HG02678 (cell line): ENCODE results near the gene LIPG.

Experiments used
- ATAC-seq: cut with Tn5 transposase; IDR thresholded peaks from one replicate; pipeline ENCODE4 v1.9.1; 2021; ENCODE audit warnings: mild to moderate bottlenecking, moderate library complexity; ENCODE audit not compliant: unreplicated experiment

Gene LIPG

DNA sequence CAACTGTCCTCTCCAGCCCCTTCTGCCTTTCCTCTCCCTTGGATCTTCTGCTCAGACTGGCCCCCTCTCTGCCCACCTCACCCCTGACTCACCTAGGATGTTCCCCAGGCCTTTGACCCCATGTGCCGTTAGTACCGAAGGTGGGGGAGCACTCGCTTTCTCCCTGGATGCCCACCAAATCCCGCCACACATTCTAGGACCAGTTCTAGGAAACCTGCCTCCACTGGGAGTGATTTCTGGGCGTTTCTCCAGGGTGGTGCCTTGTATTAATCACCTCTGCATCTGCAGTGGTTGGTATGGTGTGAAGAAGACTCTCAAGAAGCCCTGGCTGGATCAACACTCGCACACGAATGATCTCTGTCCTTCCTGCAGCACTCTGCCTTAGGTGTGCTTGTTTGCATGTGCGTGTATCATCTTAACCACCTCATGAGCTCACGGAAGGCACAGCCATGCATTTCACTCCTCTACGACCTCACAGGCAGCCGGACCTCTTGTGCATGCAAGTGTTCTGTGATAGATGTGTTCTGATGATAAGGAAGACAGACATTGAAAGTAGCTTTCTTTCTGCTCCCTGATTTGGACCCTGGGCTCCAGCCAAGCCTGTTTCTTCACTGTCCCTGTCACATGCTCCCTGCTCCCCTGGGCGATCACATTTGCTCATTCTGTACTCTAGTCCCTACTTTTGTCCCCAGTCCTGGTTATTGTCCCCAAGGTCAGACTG is 69.4 kb downstream of the LIPG start:
- no peak for ATAC-seq

- ATAC-seq: no peak
Measured at GRCh38 chr18:49632588-49632987, 70.7 kb downstream of the LIPG start.

DNA sequence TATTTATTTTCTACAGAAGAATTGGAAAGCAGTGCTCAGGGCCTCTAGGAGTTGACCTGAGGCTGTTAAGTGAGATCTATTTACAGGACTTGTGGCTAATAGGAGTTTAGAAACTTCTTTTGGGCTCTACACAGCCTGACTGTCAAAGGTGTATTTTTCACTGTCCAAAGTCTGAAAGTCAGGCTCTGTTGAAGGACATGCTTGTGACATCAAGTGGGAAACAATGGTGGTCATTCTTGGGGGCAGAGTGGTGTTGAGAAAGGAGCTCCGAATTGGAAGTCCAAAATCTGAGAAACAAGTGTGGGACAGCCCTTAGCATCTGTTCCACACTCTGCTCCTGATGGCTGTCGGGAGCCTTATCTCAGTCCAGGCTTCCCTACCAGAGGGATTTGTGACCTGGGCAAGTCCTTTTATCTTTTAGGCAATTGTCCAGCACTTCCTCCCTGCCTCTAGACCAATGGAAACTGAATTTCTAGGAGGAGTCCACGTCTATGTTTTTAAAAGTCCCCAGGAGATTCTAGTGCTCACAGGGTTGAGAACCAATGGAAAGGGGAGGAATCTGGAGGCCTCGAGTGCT is 76.4 kb downstream of the LIPG start:
- ATAC-seq: no peak

GRCh38 chr18:49638891-49639557 is 77.2 kb downstream of the LIPG start:
- ATAC-seq: no peak

DNA sequence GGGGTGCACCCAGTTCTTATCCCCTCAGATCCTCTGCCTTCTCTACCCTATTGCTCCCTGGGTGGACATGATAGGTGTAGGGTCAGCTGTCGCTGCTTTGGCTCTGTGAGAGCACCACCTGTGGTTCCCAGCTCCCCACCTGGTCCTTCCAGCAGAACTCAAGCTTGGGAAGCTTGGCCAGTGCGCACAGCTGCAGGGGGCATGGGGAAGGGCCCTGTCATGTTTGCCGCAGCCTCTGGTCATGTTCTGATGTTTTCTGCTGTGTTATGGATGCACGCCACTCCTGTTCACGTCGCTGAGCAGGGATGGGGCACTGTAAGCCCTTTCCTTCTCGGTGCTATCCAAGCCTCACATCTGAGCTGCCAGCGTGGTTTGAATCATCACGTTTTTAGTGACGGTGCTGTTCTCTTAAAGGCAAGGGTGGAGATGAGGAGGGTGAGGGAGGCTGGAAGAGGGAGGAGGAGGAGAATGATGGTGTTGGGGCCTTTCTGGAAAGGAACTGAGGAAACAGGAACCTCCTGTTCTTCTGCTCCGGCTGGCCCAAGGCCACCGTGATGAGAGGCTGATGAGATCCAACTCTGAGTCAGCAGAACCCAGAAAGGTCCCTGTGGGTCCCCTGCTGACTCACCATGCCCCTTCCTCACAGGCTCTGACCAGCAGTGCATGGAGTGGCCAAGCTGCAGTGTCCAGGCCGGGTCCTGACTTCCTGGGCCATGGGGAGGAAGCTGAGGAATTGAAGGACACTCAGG is 78.0 kb downstream of the LIPG start:
- ATAC-seq: no peak

DNA sequence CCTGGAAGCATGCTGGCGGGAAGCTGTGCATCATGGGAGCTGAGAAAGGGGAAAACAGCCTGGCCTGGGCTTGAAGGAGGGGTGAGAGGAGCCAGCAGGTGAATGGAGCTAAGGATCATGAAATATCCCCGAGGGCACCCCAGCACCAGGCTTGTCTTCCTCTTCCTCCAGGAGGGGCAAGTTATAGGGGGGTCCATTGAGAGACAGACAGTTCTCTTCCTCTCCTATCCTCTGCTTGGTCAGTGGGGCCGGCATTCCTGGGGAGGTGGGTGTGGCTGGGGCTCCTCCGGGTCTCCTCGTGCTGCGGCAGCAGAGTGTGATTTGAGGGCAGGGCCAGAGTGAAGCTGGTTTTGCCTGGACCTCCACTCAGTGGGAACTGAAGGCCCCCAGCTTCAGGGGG is 78.9 kb downstream of the LIPG start:
- no peak for ATAC-seq

DNA sequence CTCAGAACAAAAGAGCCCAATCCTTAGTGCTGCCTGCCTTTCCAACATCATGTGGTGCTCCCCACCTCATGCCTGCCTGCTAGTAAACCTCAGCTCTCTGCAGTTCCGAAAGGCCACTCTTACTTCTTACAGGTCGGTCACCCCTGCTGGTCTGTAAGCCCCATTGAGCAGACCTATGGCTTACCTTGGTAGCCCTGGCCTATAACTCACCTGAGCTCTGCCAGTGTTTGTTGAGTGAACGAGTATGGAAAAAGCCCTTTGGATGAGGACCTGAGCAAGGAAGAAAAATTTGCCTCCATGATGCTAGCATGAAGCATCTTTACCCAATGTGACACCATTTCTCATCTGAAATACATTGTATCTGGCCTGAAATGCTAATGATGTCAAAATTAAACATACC is 83.3 kb downstream of the LIPG start:
- ATAC-seq: no peak

DNA sequence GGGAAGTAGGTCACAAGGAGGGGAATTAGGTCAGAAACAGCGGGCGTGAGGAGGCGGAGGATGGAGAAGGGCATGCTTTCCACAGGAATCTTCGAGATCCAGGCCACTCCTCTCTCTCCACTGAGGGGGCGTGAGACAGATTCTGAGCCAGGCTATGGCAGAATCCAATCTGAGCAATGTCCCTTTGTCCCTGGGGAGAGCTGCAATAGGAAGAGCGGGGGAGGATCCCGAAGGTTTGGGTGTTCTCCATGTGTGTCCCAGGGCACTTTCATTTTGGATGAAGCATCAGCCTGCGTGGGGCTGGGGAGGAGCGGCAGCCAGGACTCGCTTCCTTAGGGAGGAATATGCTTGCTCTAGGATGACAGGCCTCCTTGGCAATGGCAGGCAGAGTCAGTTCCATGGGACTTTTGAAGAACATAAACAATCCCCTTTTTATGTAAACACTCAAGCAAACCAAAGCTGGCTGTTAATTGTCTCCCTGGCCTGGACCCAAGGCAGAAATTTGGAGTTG is 84.0 kb downstream of the LIPG start:
- no peak for ATAC-seq

- ATAC-seq: no peak
Measured at GRCh38 chr18:49646873-49647272, 85.0 kb downstream of the LIPG start.

GRCh38 chr18:49647496-49648168 is 85.8 kb downstream of the LIPG start:
- no peak for ATAC-seq

- no peak for ATAC-seq
Measured at GRCh38 chr18:49648326-49648725, 86.5 kb downstream of the LIPG start.
